ENCODE results near the gene MPI.

Gene MPI

DNA sequence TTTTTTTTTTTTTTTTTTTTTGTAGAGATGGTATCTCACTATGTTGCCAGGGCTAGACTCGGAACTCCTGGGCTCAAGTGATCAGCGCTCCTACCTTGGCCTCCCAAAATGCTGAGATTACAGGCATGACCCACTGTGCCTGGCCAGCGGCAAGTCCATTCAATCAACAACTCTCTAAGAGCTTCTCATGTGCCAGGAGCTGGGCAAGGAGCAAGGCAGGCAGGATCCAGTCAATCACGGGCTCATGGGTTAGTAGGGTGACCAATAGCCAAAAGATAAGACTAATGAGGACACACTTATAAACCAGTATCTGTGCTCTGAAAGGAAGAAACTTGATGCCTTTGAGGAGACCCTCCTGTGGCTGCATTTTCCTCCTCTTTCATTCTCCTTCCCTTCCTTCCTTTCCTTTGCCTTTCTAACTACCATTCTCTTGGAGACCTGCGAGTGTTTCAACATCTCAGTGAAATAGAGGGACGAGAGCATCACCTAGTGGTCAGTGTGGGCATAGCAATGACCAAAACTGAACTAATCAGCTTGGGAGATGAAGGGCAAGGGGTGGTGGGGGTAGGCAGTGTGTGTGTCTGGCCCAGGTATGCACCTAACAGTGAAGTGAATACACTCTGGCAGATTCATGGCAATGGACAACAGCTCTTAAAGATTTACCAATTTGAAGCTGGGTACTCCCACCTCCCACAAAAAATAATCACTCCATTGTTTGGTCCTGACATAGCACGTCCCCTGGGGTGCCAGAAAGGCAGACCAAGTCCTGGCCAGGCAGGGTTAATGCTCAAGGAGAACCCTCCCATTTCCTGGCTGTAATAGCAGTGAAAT lies 60.5 kb downstream of the MPI start:
- peak; percentile 90 to 94 for DNase-seq (ENCODE audit: low spot score in 2 of 2)
- H3K4me3 ChIP-seq: no peak overlapping the region
- no peaks in the 10 kb centered on the region for H3K9me3 ChIP-seq
- H3K36me3 ChIP-seq (replicated peaks): no peaks in the 10 kb centered on the region
- peaks cover 5% of the 10 kb centered on the region for H3K4me1 ChIP-seq
- no peaks in the 10 kb centered on the region for H3K27me3 ChIP-seq (ENCODE audit: low read depth)
- in situ Hi-C loops (cut with MboI; ENCODE audit: low sequenced_read_pairs): loop anchor here (5.0 kb wide), 2 partner anchors 178 to 308 kb away; no protein-coding TSS in a partner anchor

DNA sequence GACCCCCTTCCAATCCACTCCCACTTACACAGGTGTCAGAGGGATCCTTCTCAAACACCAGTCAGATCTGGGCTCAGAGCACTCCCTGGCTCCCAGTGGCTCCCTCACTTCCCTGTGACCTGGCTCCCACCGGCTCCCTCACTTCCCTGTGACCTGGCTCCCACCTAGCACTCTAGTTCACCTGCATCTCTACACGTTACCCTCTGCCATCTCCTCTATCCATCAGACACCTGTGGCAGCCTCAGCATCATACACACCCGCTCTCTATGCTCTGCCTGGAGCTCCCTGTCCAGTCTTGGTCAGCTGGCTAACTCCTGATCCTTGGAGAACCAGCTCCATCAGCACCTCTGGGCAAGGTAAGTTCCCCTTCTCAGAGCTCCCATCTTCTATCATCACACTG lies 61.2 kb downstream of the MPI start:
- Histone ChIP-seq H3K9me3 (no peaks in the 10 kb centered on the region), H3K4me1 (peaks cover 12% of the 10 kb centered on the region), H3K27me3 (ENCODE audit: low read depth) (no peaks in the 10 kb centered on the region), H3K4me3 (no peak overlapping the region), H3K36me3 (replicated peaks) (no peaks in the 10 kb centered on the region)
- in situ Hi-C loops (cut with MboI; ENCODE audit: low sequenced_read_pairs): loop anchor here (5.0 kb wide), 2 partner anchors 179 to 309 kb away; no protein-coding TSS in a partner anchor
- DNase-seq (ENCODE audit: low spot score in 2 of 2): no peak
